ENCODE measurements around the gene ASTN2.

The ASTN2 gene

GRCh38 chr9:117430813-117431212 lies 16.0 kb upstream of the ASTN2 start:
- DNase-seq, result no peak
- TF ChIP-seq POLR2A (IDR thresholded peaks at IDR 0.05; ENCODE audit: low read length) (no peak), GATA1 (IDR thresholded peaks at IDR 0.05; ENCODE audit: low read depth, low read length) (no peak)

- no peak for DNase-seq
- TF ChIP-seq POLR2A (IDR thresholded peaks at IDR 0.05; ENCODE audit: low read length), result no peak
- TF ChIP-seq GATA1 (IDR thresholded peaks at IDR 0.05; ENCODE audit: low read depth, low read length), result no peak
Measured at GRCh38 chr9:117427357-117427913, 12.6 kb upstream of the ASTN2 start.

GRCh38 chr9:117425566-117425965 lies 10.7 kb upstream of the ASTN2 start:
- TF ChIP-seq GATA1 (IDR thresholded peaks at IDR 0.05; ENCODE audit: low read depth, low read length) (no peak), POLR2A (IDR thresholded peaks at IDR 0.05; ENCODE audit: low read length) (no peak)
- no peak for DNase-seq

- TF ChIP-seq POLR2A (IDR thresholded peaks at IDR 0.05; ENCODE audit: low read length) (no peak), GATA1 (IDR thresholded peaks at IDR 0.05; ENCODE audit: low read depth, low read length) (no peak)
- DNase-seq, result no peak
Measured at GRCh38 chr9:117424291-117424690, 9.4 kb upstream of the ASTN2 start.

GRCh38 chr9:117418111-117418510 lies 3.3 kb upstream of the ASTN2 start:
- DNase-seq, result no peak
- TF ChIP-seq POLR2A (IDR thresholded peaks at IDR 0.05; ENCODE audit: low read length) (no peak), GATA1 (IDR thresholded peaks at IDR 0.05; ENCODE audit: low read depth, low read length) (no peak)

- TF ChIP-seq GATA1 (IDR thresholded peaks at IDR 0.05; ENCODE audit: low read depth, low read length) (no peak), POLR2A (IDR thresholded peaks at IDR 0.05; ENCODE audit: low read length) (no peak)
- DNase-seq, result no peak
Measured at GRCh38 chr9:117416856-117417255, 2.0 kb upstream of the ASTN2 start.

GRCh38 chr9:117415358-117415914 lies 579 bp upstream of the ASTN2 start:
- DNase-seq, result no peak

GRCh38 chr9:117414220-117414905 lies 494 bp downstream of the ASTN2 start:
- TF ChIP-seq POLR2A (IDR thresholded peaks at IDR 0.05; ENCODE audit: low read length), result no peak
- TF ChIP-seq GATA1 (IDR thresholded peaks at IDR 0.05; ENCODE audit: low read depth, low read length), result no peak
- no peak for DNase-seq

More at GRCh38 chr9:117415358-117415914, 579 bp upstream of the ASTN2 start:
- TF ChIP-seq GATA1 (IDR thresholded peaks at IDR 0.05; ENCODE audit: low read depth, low read length) (no peak), POLR2A (IDR thresholded peaks at IDR 0.05; ENCODE audit: low read length) (no peak)

- DNase-seq, result no peak
- TF ChIP-seq POLR2A (IDR thresholded peaks at IDR 0.05; ENCODE audit: low read length) (no peak), GATA1 (IDR thresholded peaks at IDR 0.05; ENCODE audit: low read depth, low read length) (no peak)
Measured at GRCh38 chr9:117413346-117414219, 1.3 kb downstream of the ASTN2 start.

- DNase-seq, result no peak
- no peak for TF ChIP-seq POLR2A (IDR thresholded peaks at IDR 0.05; ENCODE audit: low read length)
- TF ChIP-seq GATA1 (IDR thresholded peaks at IDR 0.05; ENCODE audit: low read depth, low read length), result no peak
Measured at GRCh38 chr9:117412841-117413240, 2.0 kb downstream of the ASTN2 start.

- no peak for DNase-seq
Measured at GRCh38 chr9:117412006-117412715, 2.7 kb downstream of the ASTN2 start.

GRCh38 chr9:117411547-117411946 lies 3.3 kb downstream of the ASTN2 start:
- TF ChIP-seq GATA1 (IDR thresholded peaks at IDR 0.05; ENCODE audit: low read depth, low read length) (no peak), POLR2A (IDR thresholded peaks at IDR 0.05; ENCODE audit: low read length) (no peak)
- DNase-seq, result peak; percentile 29 to 33

More at GRCh38 chr9:117412006-117412715, 2.7 kb downstream of the ASTN2 start:
- TF ChIP-seq GATA1 (IDR thresholded peaks at IDR 0.05; ENCODE audit: low read depth, low read length) (no peak), POLR2A (IDR thresholded peaks at IDR 0.05; ENCODE audit: low read length) (no peak)

GRCh38 chr9:117409321-117409720 lies 5.5 kb downstream of the ASTN2 start:
- DNase-seq, result no peak
- no peak for TF ChIP-seq POLR2A (IDR thresholded peaks at IDR 0.05; ENCODE audit: low read length)
- TF ChIP-seq GATA1 (IDR thresholded peaks at IDR 0.05; ENCODE audit: low read depth, low read length), result no peak

All from erythroblast (primary cell).